ENCODE results near the gene ESX1. TPM values are rescaled to one million over a fixed set of nuclear protein-coding genes. Genes with fewer than 3 reads are reported as not detected.

Gene ESX1
- total and polyA plus RNA-seq, 2 donors (not counting 1 experiment from before 2014, with no cell fraction given) = not detected

- H3K9me3 Mint-ChIP-seq (ENCODE audit: insufficient read depth) = no peaks in the 10 kb centered on the region
- Histone ChIP-seq H3K4me1 (ENCODE audit: control insufficient read depth in 2 of 2, insufficient read depth in 2 of 2, low read length in 2 of 2) (no peaks in the 10 kb centered on the region), H3K9ac (ENCODE audit: low read length) (no peak overlapping the region), H3K79me2 (ENCODE audit: control insufficient read depth, insufficient read depth, low read length) (no peaks in the 10 kb centered on the region), H3K4me3 (ENCODE audit: control extremely low read depth in 1 of 5, extremely low read depth in 1 of 5, insufficient read depth in 1 of 5, low read depth in 2 of 5, low read length in 4 of 5) (no peak overlapping the region), H2AFZ (ENCODE audit: insufficient read depth, low read depth, low read length, poor library complexity, severe bottlenecking) (no peak overlapping the region), H3K27me3 (replicated peaks in 1 of 4; ENCODE audit: control extremely low read depth in 1 of 4, control insufficient read depth in 3 of 4, insufficient read depth in 4 of 4, low read length in 3 of 4) (no peaks in the 10 kb centered on the region), H3K27ac (ENCODE audit: low read length in 2 of 2) (no peak overlapping the region), H3K4me2 (replicated peaks; ENCODE audit: low read depth, low read length, poor library complexity, severe bottlenecking) (no peak overlapping the region), H4K20me1 (ENCODE audit: control insufficient read depth, insufficient read depth, low read length, poor library complexity, severe bottlenecking) (no peaks in the 10 kb centered on the region), H3K9me3 (ENCODE audit: control extremely low read depth in 1 of 3, control insufficient read depth in 2 of 3, insufficient read depth in 1 of 3, low read length in 2 of 3) (no peaks in the 10 kb centered on the region), H3K36me3 (replicated peaks in 1 of 2; ENCODE audit: control extremely low read depth in 1 of 2, control insufficient read depth in 1 of 2, extremely low read depth in 1 of 2, insufficient read depth in 2 of 2, low read length in 1 of 2) (no peaks in the 10 kb centered on the region)
- H3K27me3 Mint-ChIP-seq = peaks cover 14% of the 10 kb centered on the region
- ChIA-PET CTCF (no interaction called here), POLR2A (no interaction called here)
- intact Hi-C loops (cut with micrococcal nuclease) = no loop called here
- DNase-seq (no peak), ATAC-seq (ENCODE audit: low read depth) (no peak)
- no peaks in the 10 kb centered on the region for H3K4me1 Mint-ChIP-seq
- WGBS (ENCODE audit: insufficient coverage) = 100% methylated on average over 1 of the region's 5 CpGs
- no peak for TF ChIP-seq CTCF (IDR thresholded peaks at IDR 0.05)
- no peak for TF ChIP-seq EZH2 (IDR thresholded peaks at IDR 0.05; ENCODE audit: borderline replicate concordance, insufficient read depth, low read depth, low read length, poor library complexity, severe bottlenecking)
- H3K4me3 Mint-ChIP-seq = no peak overlapping the region
- H3K27ac Mint-ChIP-seq = no peak overlapping the region
Measured at GRCh38 chrX:104280609-104281008, 25.9 kb upstream of the ESX1 start.

GRCh38 chrX:104270916-104271512, 16.3 kb upstream of the ESX1 start:
- no peak overlapping the region for H3K27ac Mint-ChIP-seq
- Histone ChIP-seq H4K20me1 (ENCODE audit: control insufficient read depth, insufficient read depth, low read length, poor library complexity, severe bottlenecking) (no peaks in the 10 kb centered on the region), H3K79me2 (ENCODE audit: control insufficient read depth, insufficient read depth, low read length) (no peaks in the 10 kb centered on the region), H3K4me3 (ENCODE audit: control extremely low read depth in 1 of 5, extremely low read depth in 1 of 5, insufficient read depth in 1 of 5, low read depth in 2 of 5, low read length in 4 of 5) (peak overlapping the region in 1 of 5 experiments; percentile 15), H3K4me2 (replicated peaks; ENCODE audit: low read depth, low read length, poor library complexity, severe bottlenecking) (peak overlapping the region; percentile 27), H3K4me1 (ENCODE audit: control insufficient read depth in 2 of 2, insufficient read depth in 2 of 2, low read length in 2 of 2) (no peaks in the 10 kb centered on the region), H3K9ac (ENCODE audit: low read length) (peak overlapping the region; percentile 26), H3K27me3 (replicated peaks in 1 of 4; ENCODE audit: control extremely low read depth in 1 of 4, control insufficient read depth in 3 of 4, insufficient read depth in 4 of 4, low read length in 3 of 4) (no peaks in the 10 kb centered on the region), H3K9me3 (ENCODE audit: control extremely low read depth in 1 of 3, control insufficient read depth in 2 of 3, insufficient read depth in 1 of 3, low read length in 2 of 3) (no peaks in the 10 kb centered on the region), H3K27ac (ENCODE audit: low read length in 2 of 2) (no peak overlapping the region), H3K36me3 (replicated peaks in 1 of 2; ENCODE audit: control extremely low read depth in 1 of 2, control insufficient read depth in 1 of 2, extremely low read depth in 1 of 2, insufficient read depth in 2 of 2, low read length in 1 of 2) (no peaks in the 10 kb centered on the region), H2AFZ (ENCODE audit: insufficient read depth, low read depth, low read length, poor library complexity, severe bottlenecking) (no peak overlapping the region)
- no peaks in the 10 kb centered on the region for H3K9me3 Mint-ChIP-seq (ENCODE audit: insufficient read depth)
- peak overlapping the region; percentile 54 for H3K4me3 Mint-ChIP-seq
- CTCF ChIA-PET = no interaction called here
- peaks cover 18% of the 10 kb centered on the region for H3K27me3 Mint-ChIP-seq
- POLR2A ChIA-PET = no interaction called here
- 0% methylated on average over 1 of the region's 7 CpGs for WGBS (ENCODE audit: insufficient coverage)
- no peak for ATAC-seq (ENCODE audit: low read depth)
- DNase-seq = peak; percentile 8
- peaks cover 2% of the 10 kb centered on the region for H3K4me1 Mint-ChIP-seq
- intact Hi-C loops (cut with micrococcal nuclease) = loop anchor here (5.0 kb wide), 1 partner anchor 424 kb away; no protein-coding TSS in a partner anchor
- TF ChIP-seq EZH2 (IDR thresholded peaks at IDR 0.05; ENCODE audit: borderline replicate concordance, insufficient read depth, low read depth, low read length, poor library complexity, severe bottlenecking) (no peak), CTCF (IDR thresholded peaks at IDR 0.05) (peak; percentile 52)

Measured in B cell (primary cell).